GM12801 (cell line): ENCODE results near the gene PIK3R6.

ENCODE experiments used
- CTCF ChIP-seq: IDR thresholded peaks from one replicate; pipeline ENCODE4 v1.5.1; 2011; ENCODE audit warnings: control low read depth; ENCODE audit not compliant: insufficient read length; ENCODE audit errors: extremely low read depth

The PIK3R6 gene

GRCh38 chr17:8753136-8753975 is 114.1 kb downstream of the PIK3R6 start:
- TF ChIP-seq CTCF = no peak
